AG09309 (cell line): ENCODE data around the gene DDX5.
"Not testable (repeated sequence)": the region's sequence is repeated elsewhere in the genome, so short reads cannot be mapped to it uniquely, and the experiment has no call there.

Source experiments
- DNase-seq: peaks from one replicate; pipeline ENCODE4 v3.0.0-alpha.2; 2010; ENCODE audit warnings: low read depth
- H3K4me3 ChIP-seq: 2 replicates; pipeline ENCODE4 v1.5.1; 2011; ENCODE audit warnings: mild to moderate bottlenecking, low read depth, low read length, moderate library complexity; ENCODE audit not compliant: control insufficient read depth
- TF ChIP-seq, protein P1 (sequence below): IDR thresholded peaks from 2 replicates; pipeline ENCODE4 v1.5.1; 2011; ENCODE audit warnings: mild to moderate bottlenecking, low read depth, low read length, inconsistent platforms; ENCODE audit not compliant: insufficient read depth, control insufficient read depth; ENCODE audit errors: missing control alignments

Gene DDX5

DNA sequence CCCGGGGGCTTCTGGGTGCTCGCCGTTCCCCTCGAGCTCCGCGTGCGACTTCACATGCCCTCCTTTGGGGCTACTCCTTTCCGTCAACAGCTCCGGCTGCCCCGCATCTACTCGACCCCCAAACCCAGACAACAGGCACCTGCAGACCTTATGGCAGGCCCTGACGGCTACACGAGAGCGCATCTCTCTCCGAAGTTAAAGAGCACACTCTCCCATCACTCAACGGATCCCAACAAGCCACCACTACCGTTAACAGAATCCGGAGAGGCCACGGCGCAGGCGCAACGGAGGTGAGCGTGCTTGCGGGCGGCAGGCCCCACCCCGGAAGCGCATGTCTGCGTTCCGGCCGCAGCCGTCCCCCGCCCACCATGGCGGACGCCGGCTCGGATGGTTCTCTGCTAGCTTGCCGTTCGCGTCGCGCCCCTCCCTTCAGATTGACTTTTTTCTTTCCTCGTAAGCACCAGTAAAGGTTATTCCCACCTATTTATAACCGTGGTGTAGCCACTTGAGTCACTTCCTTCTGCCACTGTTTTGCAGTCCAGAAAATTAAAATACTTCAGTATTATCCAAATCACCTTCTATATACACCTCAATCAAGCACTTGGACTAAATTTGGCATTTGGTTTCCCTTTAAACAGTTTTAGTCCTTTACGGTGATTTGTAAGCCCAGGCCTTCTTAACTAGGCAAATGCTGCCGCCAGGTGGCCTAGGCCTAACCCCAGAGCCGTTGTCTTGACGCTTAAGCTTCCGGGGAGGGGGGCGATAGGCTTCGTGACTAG, 9.1 kb downstream of the DDX5 start, which contains the start of gene POLG2:
Gene POLG2 (minus strand): TSS at position 269 of the 779 bp plus-strand sequence. CDS start 86 bp downstream, at position 183.
- TF ChIP-seq, protein P1, sequence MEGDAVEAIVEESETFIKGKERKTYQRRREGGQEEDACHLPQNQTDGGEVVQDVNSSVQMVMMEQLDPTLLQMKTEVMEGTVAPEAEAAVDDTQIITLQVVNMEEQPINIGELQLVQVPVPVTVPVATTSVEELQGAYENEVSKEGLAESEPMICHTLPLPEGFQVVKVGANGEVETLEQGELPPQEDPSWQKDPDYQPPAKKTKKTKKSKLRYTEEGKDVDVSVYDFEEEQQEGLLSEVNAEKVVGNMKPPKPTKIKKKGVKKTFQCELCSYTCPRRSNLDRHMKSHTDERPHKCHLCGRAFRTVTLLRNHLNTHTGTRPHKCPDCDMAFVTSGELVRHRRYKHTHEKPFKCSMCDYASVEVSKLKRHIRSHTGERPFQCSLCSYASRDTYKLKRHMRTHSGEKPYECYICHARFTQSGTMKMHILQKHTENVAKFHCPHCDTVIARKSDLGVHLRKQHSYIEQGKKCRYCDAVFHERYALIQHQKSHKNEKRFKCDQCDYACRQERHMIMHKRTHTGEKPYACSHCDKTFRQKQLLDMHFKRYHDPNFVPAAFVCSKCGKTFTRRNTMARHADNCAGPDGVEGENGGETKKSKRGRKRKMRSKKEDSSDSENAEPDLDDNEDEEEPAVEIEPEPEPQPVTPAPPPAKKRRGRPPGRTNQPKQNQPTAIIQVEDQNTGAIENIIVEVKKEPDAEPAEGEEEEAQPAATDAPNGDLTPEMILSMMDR, result peak; percentile 59

DNA sequence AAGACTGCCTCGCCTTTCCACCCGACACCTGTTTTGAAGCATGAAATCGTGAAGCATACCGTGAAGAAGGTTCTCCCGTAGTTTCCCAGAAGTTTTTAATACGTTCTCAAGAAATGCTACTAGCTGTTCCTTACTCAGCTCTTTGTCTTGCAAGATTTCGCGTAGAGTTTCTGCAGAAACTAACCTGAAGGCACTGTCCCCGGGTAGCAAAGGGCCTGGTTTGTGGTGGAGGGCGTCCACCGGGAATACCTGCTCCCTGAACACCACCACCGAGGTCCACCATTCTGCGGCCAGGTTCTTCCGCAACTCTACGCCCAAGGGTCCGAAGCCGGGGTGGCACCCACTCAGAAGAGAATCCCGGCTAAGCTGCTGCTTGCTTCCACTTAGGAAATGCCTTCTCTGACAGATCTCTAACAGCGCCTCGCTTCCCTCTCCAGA, 9.7 kb downstream of the DDX5 start:
- H3K4me3 ChIP-seq, result peak overlapping the region; percentile 78
- TF ChIP-seq, protein P1, result no peak
- DNase-seq, result no peak

More for the DNA sequence above, 9.1 kb downstream of the DDX5 start, which contains the start of gene POLG2:
- DNase-seq, result peak; percentile 62
- H3K4me3 ChIP-seq, result peak within 1 kb of the TSS; percentile 78

DNA sequence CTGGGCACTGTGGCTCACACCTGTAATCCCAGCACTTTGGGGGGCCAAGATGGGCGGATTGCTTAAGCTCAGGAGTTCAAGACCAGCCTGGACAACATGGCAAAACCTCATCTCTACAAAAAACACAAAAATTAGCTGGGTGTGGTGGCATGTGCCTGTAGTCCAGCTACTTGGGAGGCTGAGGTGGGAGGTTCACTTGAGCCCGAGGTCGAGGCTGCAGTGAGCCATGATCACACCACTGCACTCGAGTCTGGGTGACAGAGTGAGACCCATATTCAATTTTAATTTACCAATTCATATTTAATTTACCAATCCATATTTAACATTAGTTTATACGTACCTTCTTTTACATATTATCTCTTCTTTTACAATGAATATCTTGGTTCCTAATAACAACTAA, 10.8 kb downstream of the DDX5 start:
- not testable (repeated sequence) for DNase-seq, H3K4me3 ChIP-seq

DNA sequence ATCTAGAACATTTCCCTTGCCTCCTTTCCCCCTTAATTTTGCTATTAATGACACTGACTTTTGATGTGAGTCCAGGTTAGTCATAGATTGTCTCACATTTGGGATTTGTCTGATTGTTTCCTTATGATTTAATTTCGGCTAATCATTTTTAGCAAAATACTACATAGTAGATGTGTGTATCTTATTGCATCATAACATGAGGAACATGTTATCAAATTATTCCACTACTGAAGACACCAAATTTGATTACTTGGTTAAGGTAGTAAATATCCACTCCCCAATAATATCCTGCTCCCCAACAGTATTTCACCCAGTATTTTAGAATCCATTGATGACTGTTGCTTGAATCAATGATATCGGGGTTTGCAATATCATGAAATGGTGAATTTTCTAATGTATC, 12.0 kb downstream of the DDX5 start:
- H3K4me3 ChIP-seq, result no peak overlapping the region
- no peak for DNase-seq
- TF ChIP-seq, protein P1, result no peak

DNA sequence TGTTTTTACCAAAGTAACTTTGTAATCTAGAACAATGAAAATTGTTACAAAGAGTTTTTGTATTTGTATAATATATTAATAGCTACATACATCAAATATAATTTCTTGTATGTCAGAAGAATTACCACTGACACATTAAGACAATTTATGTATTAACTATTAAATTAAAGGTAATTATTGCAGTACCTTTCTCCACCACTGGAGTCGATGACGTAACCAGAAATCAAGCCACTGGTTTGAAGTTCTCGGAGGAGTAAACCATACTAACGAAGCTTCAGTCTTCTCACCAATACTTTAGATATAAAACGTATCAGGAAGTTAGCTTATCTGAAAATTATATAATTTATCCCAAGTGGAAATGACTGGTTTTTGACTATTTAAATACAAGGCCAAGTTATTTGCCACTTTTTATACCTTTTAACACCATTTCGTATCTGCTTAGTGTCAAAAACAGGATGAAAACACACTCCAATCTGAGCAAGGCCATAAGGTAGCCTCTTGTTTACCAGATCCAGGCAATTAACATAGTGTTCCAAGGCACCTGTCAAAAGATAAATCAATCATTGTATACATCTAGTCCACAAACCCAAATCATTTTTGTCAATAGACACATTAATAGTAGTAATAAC, 13.5 kb downstream of the DDX5 start:
- H3K4me3 ChIP-seq, result no peak overlapping the region
- TF ChIP-seq, protein P1, result peak; percentile 36
- no peak for DNase-seq

DNA sequence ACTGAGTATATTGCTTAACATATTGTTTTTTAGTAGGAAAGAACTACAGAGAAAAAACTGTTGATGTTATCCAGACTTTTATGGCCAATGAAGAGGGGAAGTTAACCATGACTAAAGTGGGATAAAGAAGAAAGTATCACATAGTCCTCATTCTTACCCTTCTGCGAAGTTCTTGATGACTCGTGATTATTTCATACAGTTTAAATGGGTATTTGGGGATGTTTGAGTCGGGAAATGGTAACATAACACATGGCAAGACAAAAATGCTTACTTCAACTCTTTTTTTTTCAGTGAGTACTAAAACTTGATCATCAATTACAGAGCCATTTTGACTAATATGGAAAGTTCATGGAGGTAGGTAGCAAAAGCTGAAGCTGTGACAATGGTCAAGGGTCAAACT, 14.1 kb downstream of the DDX5 start:
- no peak overlapping the region for H3K4me3 ChIP-seq
- TF ChIP-seq, protein P1, result no peak
- no peak for DNase-seq
